PFSK-1 (cell line): ENCODE data around the gene CEP43.

Source experiments
- POLR2AphosphoS5 ChIP-seq: IDR thresholded peaks from 2 replicates; pipeline ENCODE4 v1.6.1; 2012; ENCODE audit warnings: low read depth, mild to moderate bottlenecking, control low read depth, low read length, moderate library complexity
- REST ChIP-seq, 2 experiments: IDR thresholded peaks; 2 replicates each; pipeline versions ENCODE4 v1.6.1 to v1.8.0; 2011 to 2012; ENCODE audit warnings: low read depth in 2 of 2, low read length in 2 of 2, control low read depth in 1 of 2, inconsistent platforms in 1 of 2, mild to moderate bottlenecking in 1 of 2, moderate library complexity in 1 of 2; ENCODE audit not compliant: insufficient read depth in 1 of 2
- SIN3A ChIP-seq: IDR thresholded peaks from 2 replicates; pipeline ENCODE4 v1.6.1; 2012; ENCODE audit warnings: mild to moderate bottlenecking, low read length, moderate library complexity, borderline replicate concordance; ENCODE audit not compliant: insufficient read depth
- TAF1 ChIP-seq: IDR thresholded peaks from 2 replicates; pipeline ENCODE4 v1.6.1; 2012; ENCODE audit warnings: low read length, control low read depth, borderline replicate concordance; ENCODE audit not compliant: insufficient read depth

DNA sequence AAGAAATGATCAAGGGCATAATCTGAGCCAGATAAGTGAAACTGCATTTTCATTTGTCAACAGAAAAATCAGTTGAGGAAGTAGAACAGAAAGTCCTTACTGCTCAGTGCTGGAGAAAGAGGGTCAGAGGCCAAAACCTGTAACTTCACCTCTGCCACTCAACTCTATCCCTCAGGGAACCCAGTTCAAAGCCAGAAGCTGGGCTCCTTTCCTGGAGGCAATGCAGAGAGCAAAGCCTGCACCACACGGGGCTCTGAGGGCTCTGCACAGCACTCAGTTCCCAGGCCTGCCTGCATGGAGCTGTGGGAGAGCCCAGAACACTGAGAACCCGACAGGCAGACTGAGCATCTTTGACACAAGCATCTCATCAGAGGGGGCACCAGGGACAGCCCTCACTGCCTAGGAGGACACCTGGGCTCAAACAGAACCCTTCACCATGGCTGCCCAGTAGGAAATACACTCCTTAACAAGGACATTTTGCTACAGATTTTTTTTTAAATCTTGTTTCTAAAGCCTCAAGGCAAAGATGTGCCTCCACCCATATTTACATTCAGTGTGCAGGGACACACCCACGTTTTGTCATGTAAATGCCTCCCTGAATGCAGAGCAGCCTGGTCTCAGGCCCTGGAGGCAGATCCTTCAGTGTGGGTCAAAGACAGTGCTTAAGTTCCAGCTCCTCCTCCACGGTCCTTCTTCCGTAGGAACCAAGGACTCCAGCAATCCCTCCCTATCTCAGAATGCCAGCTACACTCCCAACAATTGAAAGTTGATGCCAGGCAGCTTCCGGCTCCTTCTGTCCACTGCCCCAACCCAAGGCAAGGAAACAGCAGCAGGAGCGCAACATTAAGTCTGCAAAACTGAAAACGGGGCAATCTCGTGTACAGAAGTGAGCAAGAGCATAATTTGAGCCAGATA is 49.4 kb upstream of the CEP43 start:
- TF ChIP-seq REST (IDR thresholded peaks at IDR 0.05; ENCODE audit: insufficient read depth in 1 of 2, low read depth in 2 of 2, low read length in 2 of 2) (no peak), POLR2AphosphoS5 (no peak), TAF1 (no peak), SIN3A (no peak)
